Natural killer cell (primary cell): ENCODE results near the gene CHD8. TPM values are rescaled to one million over a fixed set of nuclear protein-coding genes. Genes with fewer than 3 reads are reported as not detected.
A peak's percentile ranks its signal among the peaks of the same experiment; 100 is the strongest.
"Not testable (repeated sequence)": the region's sequence is repeated elsewhere in the genome, so short reads cannot be mapped to it uniquely, and the experiment has no call there.

Experiments used
- ATAC-seq, 3 donors: fragments of 150-1000 bp in 2 of 3; fragments of 200-7000 bp in 1 of 3; cut with Tn5 transposase; 1 replicate in 1 of 3; 2 replicates in 2 of 3; pipeline ENCODE4 v1.10.0; 2021; ENCODE audit warnings: mild to moderate bottlenecking in 2 of 3, moderate library complexity in 2 of 3
- DNase-seq, 2 donors: peaks; one replicate each; pipeline versions ENCODE4 v3.0.0 to v3.0.0-alpha.2; 2013 to 2021; ENCODE audit warnings: mixed read lengths in 1 of 2
- H3K27ac ChIP-seq: one replicate; pipeline ENCODE4 v1.5.1; 2013; ENCODE audit warnings: mild to moderate bottlenecking, low read length
- H3K27me3 ChIP-seq: one replicate; pipeline ENCODE4 v1.6.1; 2013; ENCODE audit warnings: low read length; ENCODE audit not compliant: control insufficient read depth, insufficient read depth
- H3K36me3 ChIP-seq: one replicate; pipeline ENCODE4 v1.6.1; 2013; ENCODE audit warnings: low read length; ENCODE audit not compliant: control insufficient read depth, insufficient read depth
- H3K4me1 ChIP-seq: one replicate; pipeline ENCODE4 v1.6.1; 2013; ENCODE audit warnings: low read length; ENCODE audit not compliant: control insufficient read depth, insufficient read depth
- H3K4me3 ChIP-seq: one replicate; pipeline ENCODE4 v1.5.1; 2013; ENCODE audit warnings: low read length
- H3K9me3 ChIP-seq: one replicate; pipeline ENCODE4 v1.6.1; 2013; ENCODE audit warnings: low read length; ENCODE audit not compliant: control insufficient read depth, insufficient read depth
- H3K27ac Mint-ChIP-seq, 2 donors: one replicate each; pipeline ENCODE4 v1.8.0; 2022; ENCODE audit warnings: mild to moderate bottlenecking in 2 of 2, mixed read lengths in 2 of 2, moderate library complexity in 1 of 2
- H3K27me3 Mint-ChIP-seq, 2 donors: one replicate each; pipeline ENCODE4 v1.8.0; 2022; ENCODE audit warnings: low read depth in 2 of 2, mixed read lengths in 2 of 2
- H3K36me3 Mint-ChIP-seq: one replicate; pipeline ENCODE4 v1.8.0; 2022; ENCODE audit warnings: mixed read lengths
- H3K4me1 Mint-ChIP-seq, 2 donors: one replicate each; pipeline ENCODE4 v1.8.0; 2022; ENCODE audit warnings: mixed read lengths in 2 of 2
- H3K4me3 Mint-ChIP-seq: one replicate; pipeline ENCODE4 v1.8.0; 2022; ENCODE audit warnings: mild to moderate bottlenecking, moderate library complexity, mixed read lengths
- H3K9me3 Mint-ChIP-seq, 2 donors: one replicate each; pipeline ENCODE4 v1.8.0; 2022; ENCODE audit warnings: mixed read lengths in 2 of 2
- WGBS: methylation state at CpG from one replicate; pipeline ENCODE4 v1.1.7; 2013; ENCODE audit warnings: missing lambda C conversion rate; ENCODE audit not compliant: insufficient coverage; 5-methylcytosine and 5-hydroxymethylcytosine counted together
- intact Hi-C: fragments of 100-400 bp; cut with micrococcal nuclease; formaldehyde crosslinking; loops from one replicate; pipeline ENCODE4 v1.14.2; 2022
- total RNA-seq, 4 donors: library from RNA; stranded (reverse); fragments of 120-200 nt in 1 of 4; gene quantifications; one replicate each; pipeline versions ENCODE4 v1.2.3 to v1.2.4, GENCODE V29; 2013 to 2022
- TF ChIP-seq, protein P1 (sequence below): fragments of 200-600 bp; IDR thresholded peaks from one replicate; pipeline ENCODE4 v1.8.0; 2022; ENCODE audit warnings: antibody characterized with exemption

Gene CHD8
- total RNA-seq, 3 donors from 2014 or later (not counting 1 experiment from before 2014, with no cell fraction given): 150 to 167 (median 162) TPM

DNA sequence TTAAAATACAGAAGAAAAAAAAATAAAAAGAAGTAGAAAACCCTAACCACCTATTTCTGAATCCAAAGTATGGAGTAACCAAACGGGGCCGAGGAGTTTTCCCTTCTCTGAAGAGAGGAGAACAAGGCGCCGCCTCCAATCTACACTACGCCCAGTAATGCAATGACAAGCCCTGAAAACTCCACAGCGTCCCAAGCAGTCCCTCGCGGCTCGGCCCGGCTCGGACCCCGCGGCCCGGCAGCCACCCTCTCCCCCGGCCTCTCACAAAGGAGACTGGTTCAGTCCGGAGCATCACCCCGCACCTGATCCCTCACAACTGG lies 371 bp downstream of the CHD8 start:
- WGBS: 0% methylated on average over 17 of the region's 17 CpGs
- Mint-ChIP-seq H3K4me3 (peak overlapping the region; percentile 97), H3K36me3 (no peaks in the 10 kb centered on the region), H3K27ac (peak overlapping the region; percentile 98), H3K27me3 (no peaks in the 10 kb centered on the region), H3K4me1 (peaks cover 38 to 45% of the 10 kb centered on the region in 2 donors), H3K9me3 (no peaks in the 10 kb centered on the region)
- Histone ChIP-seq H3K27me3 (no peaks in the 10 kb centered on the region), H3K9me3 (no peaks in the 10 kb centered on the region), H3K36me3 (peaks cover 5% of the 10 kb centered on the region), H3K4me1 (peaks cover 18% of the 10 kb centered on the region), H3K27ac (peak overlapping the region; percentile 96), H3K4me3 (peak overlapping the region; percentile 86)
- TF ChIP-seq, protein P1, sequence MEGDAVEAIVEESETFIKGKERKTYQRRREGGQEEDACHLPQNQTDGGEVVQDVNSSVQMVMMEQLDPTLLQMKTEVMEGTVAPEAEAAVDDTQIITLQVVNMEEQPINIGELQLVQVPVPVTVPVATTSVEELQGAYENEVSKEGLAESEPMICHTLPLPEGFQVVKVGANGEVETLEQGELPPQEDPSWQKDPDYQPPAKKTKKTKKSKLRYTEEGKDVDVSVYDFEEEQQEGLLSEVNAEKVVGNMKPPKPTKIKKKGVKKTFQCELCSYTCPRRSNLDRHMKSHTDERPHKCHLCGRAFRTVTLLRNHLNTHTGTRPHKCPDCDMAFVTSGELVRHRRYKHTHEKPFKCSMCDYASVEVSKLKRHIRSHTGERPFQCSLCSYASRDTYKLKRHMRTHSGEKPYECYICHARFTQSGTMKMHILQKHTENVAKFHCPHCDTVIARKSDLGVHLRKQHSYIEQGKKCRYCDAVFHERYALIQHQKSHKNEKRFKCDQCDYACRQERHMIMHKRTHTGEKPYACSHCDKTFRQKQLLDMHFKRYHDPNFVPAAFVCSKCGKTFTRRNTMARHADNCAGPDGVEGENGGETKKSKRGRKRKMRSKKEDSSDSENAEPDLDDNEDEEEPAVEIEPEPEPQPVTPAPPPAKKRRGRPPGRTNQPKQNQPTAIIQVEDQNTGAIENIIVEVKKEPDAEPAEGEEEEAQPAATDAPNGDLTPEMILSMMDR: no peak
- ATAC-seq (peak; percentile 1 to 11 (median 9)), DNase-seq (no peak)
- intact Hi-C loops: no loop called here

DNA sequence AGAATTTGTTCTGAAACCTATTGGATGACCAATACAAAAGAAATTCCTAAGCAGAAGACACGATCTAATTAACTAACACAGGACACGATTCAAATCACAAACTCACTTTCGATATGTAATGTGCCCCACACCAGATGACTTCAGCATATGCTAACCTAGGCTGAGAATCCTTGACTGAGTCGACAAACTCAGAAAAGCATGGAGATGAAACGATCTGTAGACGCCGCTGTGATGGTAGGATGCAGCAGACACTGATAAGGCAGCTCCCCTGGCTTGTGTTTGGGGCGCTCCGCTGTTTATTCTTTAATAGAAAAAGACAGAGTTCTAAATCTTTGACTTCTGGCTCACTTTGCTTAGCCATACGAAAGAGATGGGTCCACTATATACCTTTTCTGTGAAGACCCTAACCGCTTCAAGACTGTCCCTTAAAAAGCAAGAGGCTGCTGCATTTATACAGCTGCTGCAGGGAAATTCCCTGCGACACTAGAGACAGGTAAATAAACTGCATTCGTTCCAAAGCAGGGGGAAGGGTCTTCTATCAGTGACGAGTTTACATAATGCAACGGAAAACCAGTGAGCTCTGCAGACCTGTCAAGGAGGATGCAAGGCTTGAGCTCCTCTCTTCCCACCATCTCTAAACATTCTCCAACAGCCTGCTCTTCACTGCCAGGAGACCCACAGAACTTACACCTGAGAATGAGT lies 929 bp downstream of the CHD8 start:
- Histone ChIP-seq H3K27ac (peak overlapping the region; percentile 96), H3K4me1 (peaks cover 18% of the 10 kb centered on the region), H3K9me3 (no peaks in the 10 kb centered on the region), H3K27me3 (no peaks in the 10 kb centered on the region), H3K36me3 (peaks cover 4% of the 10 kb centered on the region), H3K4me3 (peak overlapping the region; percentile 86)
- Mint-ChIP-seq H3K36me3 (no peaks in the 10 kb centered on the region), H3K4me1 (peaks cover 43 to 50% of the 10 kb centered on the region in 2 donors), H3K27ac (peak overlapping the region; percentile 98), H3K9me3 (no peaks in the 10 kb centered on the region), H3K4me3 (peak overlapping the region; percentile 97), H3K27me3 (no peaks in the 10 kb centered on the region)
- intact Hi-C loops: no loop called here
- ATAC-seq (no peak), DNase-seq (peak in 1 of 2 donors; percentile 65)
- WGBS: 42% methylated on average over 15 of the region's 15 CpGs
- TF ChIP-seq, protein P1: no peak

DNA sequence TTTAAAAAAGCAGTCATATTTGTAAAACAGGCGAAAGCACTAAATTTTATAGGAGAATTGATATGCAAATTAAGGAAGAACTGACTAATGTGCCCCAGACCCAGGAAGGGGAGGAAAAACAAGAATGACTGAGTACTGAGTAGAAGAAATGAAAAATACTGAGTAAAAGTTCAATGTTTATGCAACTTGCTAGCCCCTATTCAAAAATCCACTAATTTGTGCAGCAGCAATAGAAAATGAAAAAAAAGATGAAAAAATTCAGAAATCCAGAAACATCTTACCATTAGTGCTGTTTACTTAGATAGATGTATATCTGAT lies 6.1 kb downstream of the CHD8 start:
- no peak overlapping the region for H3K27ac ChIP-seq
- Mint-ChIP-seq H3K4me1 (peaks cover 51 to 55% of the 10 kb centered on the region in 2 donors), H3K9me3 (no peaks in the 10 kb centered on the region), H3K27ac (peak overlapping the region; percentile 63 to 75), H3K4me3 (no peak overlapping the region), H3K27me3 (no peaks in the 10 kb centered on the region), H3K36me3 (no peaks in the 10 kb centered on the region)
- intact Hi-C loops: no loop called here
- ATAC-seq (no peak), DNase-seq (no peak)
- TF ChIP-seq, protein P1: no peak
- peaks cover 10% of the 10 kb centered on the region for H3K4me1 ChIP-seq
- no peaks in the 10 kb centered on the region for H3K9me3 ChIP-seq
- H3K36me3 ChIP-seq: peaks cover 3% of the 10 kb centered on the region
- H3K4me3 ChIP-seq: no peak overlapping the region
- WGBS: 83% methylated on average over 1 of the region's 1 CpG
- H3K27me3 ChIP-seq: no peaks in the 10 kb centered on the region

DNA sequence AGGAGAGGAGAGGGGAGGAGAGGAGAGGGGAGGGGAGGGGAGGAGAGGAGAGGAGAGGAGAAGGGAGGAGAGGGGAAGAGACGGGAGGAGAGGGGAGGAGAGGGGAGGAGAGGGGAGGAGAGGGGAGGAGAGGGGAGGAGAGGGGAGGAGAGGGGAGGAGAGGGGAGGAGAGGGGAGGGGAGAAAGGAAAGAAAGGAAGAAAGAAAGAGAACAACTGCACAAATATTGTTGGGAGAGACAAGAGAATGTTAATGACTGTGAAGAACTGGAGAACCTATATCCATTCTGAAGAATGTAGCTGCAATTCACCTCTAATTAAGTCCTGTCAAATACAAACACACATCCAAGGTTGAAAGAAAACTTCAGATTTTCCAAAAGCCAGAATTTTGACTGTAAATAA lies 13.3 kb downstream of the CHD8 start:
- H3K36me3 Mint-ChIP-seq, H3K36me3 ChIP-seq, H3K4me3 Mint-ChIP-seq, H3K4me1 ChIP-seq, H3K27me3 ChIP-seq, intact Hi-C loops, H3K4me3 ChIP-seq, H3K9me3 Mint-ChIP-seq, ATAC-seq, H3K27ac Mint-ChIP-seq, H3K27ac ChIP-seq, H3K27me3 Mint-ChIP-seq, H3K9me3 ChIP-seq, DNase-seq: not testable (repeated sequence)
- WGBS: 100% methylated on average over 1 of the region's 1 CpG
- peaks cover 33 to 39% of the 10 kb centered on the region in 2 donors for H3K4me1 Mint-ChIP-seq
